ENCODE data around the gene SOX9. TPM values are rescaled to one million over a fixed set of nuclear protein-coding genes. Genes with fewer than 3 reads are reported as not detected.

SOX9 gene
- polyA plus RNA-seq, 1 donor (not counting 4 experiments of a cell fraction or from before 2014, with no cell fraction given), result 15.8 TPM

DNA sequence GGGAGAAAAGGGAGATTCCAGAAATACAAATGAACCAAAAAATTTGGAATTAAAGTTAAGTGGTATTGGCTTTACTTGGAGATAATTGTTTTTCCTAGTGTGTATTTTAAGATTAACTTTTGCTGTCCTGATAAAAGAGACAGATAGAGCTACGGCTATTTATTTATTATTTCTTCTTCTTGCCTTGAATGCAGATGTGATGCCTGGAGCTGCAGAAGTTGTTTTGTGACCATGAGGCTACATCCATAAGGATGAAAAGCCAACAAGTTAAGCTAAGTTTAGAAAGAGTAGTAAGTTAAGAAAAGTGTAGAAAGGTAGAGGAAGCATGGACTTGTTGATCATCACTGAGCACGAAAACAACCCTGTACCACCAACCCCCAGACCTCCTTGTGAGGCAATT, 41.7 kb downstream of the SOX9 start:
- H3K36me3 ChIP-seq (ENCODE audit: control insufficient read depth in 2 of 2, extremely low read depth in 1 of 2, insufficient read depth in 2 of 2, low read length in 2 of 2), result no peaks in the 10 kb centered on the region
- no peak for DNase-seq (ENCODE audit: low read depth, low spot score)
- no peaks in the 10 kb centered on the region for H3K9me1 ChIP-seq (ENCODE audit: control insufficient read depth, extremely low read depth, insufficient read depth, low read length)
- TF ChIP-seq, protein P1, sequence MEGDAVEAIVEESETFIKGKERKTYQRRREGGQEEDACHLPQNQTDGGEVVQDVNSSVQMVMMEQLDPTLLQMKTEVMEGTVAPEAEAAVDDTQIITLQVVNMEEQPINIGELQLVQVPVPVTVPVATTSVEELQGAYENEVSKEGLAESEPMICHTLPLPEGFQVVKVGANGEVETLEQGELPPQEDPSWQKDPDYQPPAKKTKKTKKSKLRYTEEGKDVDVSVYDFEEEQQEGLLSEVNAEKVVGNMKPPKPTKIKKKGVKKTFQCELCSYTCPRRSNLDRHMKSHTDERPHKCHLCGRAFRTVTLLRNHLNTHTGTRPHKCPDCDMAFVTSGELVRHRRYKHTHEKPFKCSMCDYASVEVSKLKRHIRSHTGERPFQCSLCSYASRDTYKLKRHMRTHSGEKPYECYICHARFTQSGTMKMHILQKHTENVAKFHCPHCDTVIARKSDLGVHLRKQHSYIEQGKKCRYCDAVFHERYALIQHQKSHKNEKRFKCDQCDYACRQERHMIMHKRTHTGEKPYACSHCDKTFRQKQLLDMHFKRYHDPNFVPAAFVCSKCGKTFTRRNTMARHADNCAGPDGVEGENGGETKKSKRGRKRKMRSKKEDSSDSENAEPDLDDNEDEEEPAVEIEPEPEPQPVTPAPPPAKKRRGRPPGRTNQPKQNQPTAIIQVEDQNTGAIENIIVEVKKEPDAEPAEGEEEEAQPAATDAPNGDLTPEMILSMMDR (optimal IDR thresholded peaks at IDR 0.05 in 1 of 3, IDR thresholded peaks at IDR 0.05 in 1 of 3, conservative IDR thresholded peaks at IDR 0.05 in 1 of 3; ENCODE audit: extremely low read depth in 1 of 3, insufficient read depth in 2 of 3, low read length in 3 of 3), result no peak
- TF ChIP-seq EZH2 (IDR thresholded peaks at IDR 0.05; ENCODE audit: low read length), result no peak
- H3K27me3 ChIP-seq (ENCODE audit: control insufficient read depth, extremely low read depth, insufficient read depth, low read length), result peaks cover 5% of the 10 kb centered on the region
- no peak for FAIRE-seq
- H4K20me1 ChIP-seq (ENCODE audit: control insufficient read depth, extremely low read depth, insufficient read depth, low read length), result no peaks in the 10 kb centered on the region
- no peak overlapping the region for H3K4me3 ChIP-seq (ENCODE audit: control insufficient read depth in 2 of 3, extremely low read depth in 1 of 3, insufficient read depth in 2 of 3, low read depth in 1 of 3, low read length in 3 of 3)
- H3K9ac ChIP-seq (ENCODE audit: control insufficient read depth, extremely low read depth, insufficient read depth, low read length), result no peak overlapping the region
- dilution Hi-C loops (cut with MboI; ENCODE audit: extremely low pct_ligation_motif_present, low sequenced_read_pairs), result no loop called here
- H3K4me1 ChIP-seq (ENCODE audit: control insufficient read depth, extremely low read depth, insufficient read depth, low read length), result no peaks in the 10 kb centered on the region
- no peaks in the 10 kb centered on the region for H3K79me2 ChIP-seq (ENCODE audit: control insufficient read depth, insufficient read depth, low read length)
- no peaks in the 10 kb centered on the region for H3K9me3 ChIP-seq (ENCODE audit: control insufficient read depth, low read depth, low read length)
- no peak overlapping the region for H3K4me2 ChIP-seq (ENCODE audit: control insufficient read depth, extremely low read depth, insufficient read depth, low read depth, low read length)
- no peak overlapping the region for H3K27ac ChIP-seq (ENCODE audit: control insufficient read depth, insufficient read depth, low read length)
- no peak overlapping the region for H2AFZ ChIP-seq (ENCODE audit: control insufficient read depth, low read length)

DNA sequence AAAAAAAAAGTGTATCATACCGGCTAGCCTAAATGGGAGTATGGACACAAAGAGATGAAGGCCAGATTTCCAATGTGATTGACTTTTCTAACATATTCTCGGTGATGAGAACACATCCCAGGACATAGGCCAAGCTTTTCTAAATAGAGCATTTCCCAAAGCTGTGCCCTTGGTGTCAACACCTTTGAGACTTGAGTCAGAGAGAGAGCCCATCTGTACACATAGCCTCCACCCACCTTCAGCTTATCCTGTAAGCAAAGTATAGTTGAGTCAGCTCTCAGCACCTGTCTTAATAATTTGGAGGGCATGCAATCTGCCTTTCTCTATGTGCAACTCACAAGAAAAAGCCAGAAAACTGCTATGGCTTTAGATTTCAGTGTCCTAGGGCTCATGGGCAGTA, 42.7 kb downstream of the SOX9 start:
- H2AFZ ChIP-seq (ENCODE audit: control insufficient read depth, low read length), result no peak overlapping the region
- H4K20me1 ChIP-seq (ENCODE audit: control insufficient read depth, extremely low read depth, insufficient read depth, low read length), result no peaks in the 10 kb centered on the region
- no peaks in the 10 kb centered on the region for H3K4me1 ChIP-seq (ENCODE audit: control insufficient read depth, extremely low read depth, insufficient read depth, low read length)
- H3K9ac ChIP-seq (ENCODE audit: control insufficient read depth, extremely low read depth, insufficient read depth, low read length), result no peak overlapping the region
- no peaks in the 10 kb centered on the region for H3K79me2 ChIP-seq (ENCODE audit: control insufficient read depth, insufficient read depth, low read length)
- dilution Hi-C loops (cut with MboI; ENCODE audit: extremely low pct_ligation_motif_present, low sequenced_read_pairs), result no loop called here
- H3K4me2 ChIP-seq (ENCODE audit: control insufficient read depth, extremely low read depth, insufficient read depth, low read depth, low read length), result no peak overlapping the region
- H3K9me3 ChIP-seq (ENCODE audit: control insufficient read depth, low read depth, low read length), result no peaks in the 10 kb centered on the region
- H3K36me3 ChIP-seq (ENCODE audit: control insufficient read depth in 2 of 2, extremely low read depth in 1 of 2, insufficient read depth in 2 of 2, low read length in 2 of 2), result no peaks in the 10 kb centered on the region
- DNase-seq (ENCODE audit: low read depth, low spot score) (no peak), FAIRE-seq (no peak)
- H3K9me1 ChIP-seq (ENCODE audit: control insufficient read depth, extremely low read depth, insufficient read depth, low read length), result no peaks in the 10 kb centered on the region
- peaks cover 4% of the 10 kb centered on the region for H3K27me3 ChIP-seq (ENCODE audit: control insufficient read depth, extremely low read depth, insufficient read depth, low read length)
- TF ChIP-seq, protein P1 (optimal IDR thresholded peaks at IDR 0.05 in 1 of 3, IDR thresholded peaks at IDR 0.05 in 1 of 3, conservative IDR thresholded peaks at IDR 0.05 in 1 of 3; ENCODE audit: extremely low read depth in 1 of 3, insufficient read depth in 2 of 3, low read length in 3 of 3), result no peak
- TF ChIP-seq EZH2 (IDR thresholded peaks at IDR 0.05; ENCODE audit: low read length), result no peak
- no peak overlapping the region for H3K27ac ChIP-seq (ENCODE audit: control insufficient read depth, insufficient read depth, low read length)
- H3K4me3 ChIP-seq (ENCODE audit: control insufficient read depth in 2 of 3, extremely low read depth in 1 of 3, insufficient read depth in 2 of 3, low read depth in 1 of 3, low read length in 3 of 3), result no peak overlapping the region

All from keratinocyte (primary cell).